ENCODE results near the gene KIF26B.

Gene KIF26B

DNA sequence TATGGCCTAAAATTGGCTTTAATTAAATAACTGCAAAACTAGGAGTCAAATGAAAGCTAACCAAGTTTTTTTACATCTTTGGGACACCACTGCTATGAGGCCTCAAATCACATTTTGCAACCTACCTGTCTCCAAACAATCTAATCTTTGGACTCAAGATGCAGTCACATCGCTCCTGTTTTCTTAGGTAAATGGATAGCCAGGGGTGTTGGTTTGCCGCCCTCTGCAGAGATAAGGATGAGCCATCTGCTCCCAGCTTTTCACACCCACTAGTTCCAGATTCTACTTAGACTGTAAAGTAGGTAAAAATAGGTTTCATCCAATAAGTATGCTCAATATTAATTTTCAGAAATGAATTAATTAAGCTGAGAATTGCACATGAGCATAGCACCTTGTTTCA is 456.5 kb downstream of the KIF26B start:
- FAIRE-seq (no peak), DNase-seq (ENCODE audit: insufficient read length, low spot score) (no peak)
- TF ChIP-seq, protein P1, sequence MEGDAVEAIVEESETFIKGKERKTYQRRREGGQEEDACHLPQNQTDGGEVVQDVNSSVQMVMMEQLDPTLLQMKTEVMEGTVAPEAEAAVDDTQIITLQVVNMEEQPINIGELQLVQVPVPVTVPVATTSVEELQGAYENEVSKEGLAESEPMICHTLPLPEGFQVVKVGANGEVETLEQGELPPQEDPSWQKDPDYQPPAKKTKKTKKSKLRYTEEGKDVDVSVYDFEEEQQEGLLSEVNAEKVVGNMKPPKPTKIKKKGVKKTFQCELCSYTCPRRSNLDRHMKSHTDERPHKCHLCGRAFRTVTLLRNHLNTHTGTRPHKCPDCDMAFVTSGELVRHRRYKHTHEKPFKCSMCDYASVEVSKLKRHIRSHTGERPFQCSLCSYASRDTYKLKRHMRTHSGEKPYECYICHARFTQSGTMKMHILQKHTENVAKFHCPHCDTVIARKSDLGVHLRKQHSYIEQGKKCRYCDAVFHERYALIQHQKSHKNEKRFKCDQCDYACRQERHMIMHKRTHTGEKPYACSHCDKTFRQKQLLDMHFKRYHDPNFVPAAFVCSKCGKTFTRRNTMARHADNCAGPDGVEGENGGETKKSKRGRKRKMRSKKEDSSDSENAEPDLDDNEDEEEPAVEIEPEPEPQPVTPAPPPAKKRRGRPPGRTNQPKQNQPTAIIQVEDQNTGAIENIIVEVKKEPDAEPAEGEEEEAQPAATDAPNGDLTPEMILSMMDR (IDR thresholded peaks at IDR 0.05; ENCODE audit: insufficient read depth, missing control alignments) = no peak

DNA sequence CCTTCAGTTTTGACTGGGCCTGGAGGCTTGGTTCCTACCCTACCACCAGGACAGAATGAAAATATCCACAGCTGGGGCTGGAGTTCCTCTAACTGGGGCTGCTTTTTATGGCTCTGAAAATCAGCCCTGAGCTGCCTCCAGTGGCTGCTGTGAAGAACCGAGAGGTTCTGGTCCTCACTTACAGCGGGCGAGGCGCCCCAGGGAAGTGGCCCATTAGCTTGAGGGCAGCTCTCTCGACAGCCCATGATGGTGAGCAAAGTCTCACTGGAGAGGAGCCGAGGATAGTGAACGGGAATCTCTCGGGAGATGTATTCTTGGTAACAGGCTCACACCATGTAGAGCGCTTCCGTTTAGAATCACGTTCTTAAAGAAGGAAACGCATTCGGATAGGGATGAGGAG is 459.7 kb downstream of the KIF26B start:
- FAIRE-seq = no peak
- TF ChIP-seq, protein P1 (IDR thresholded peaks at IDR 0.05; ENCODE audit: insufficient read depth, missing control alignments) = no peak
- DNase-seq (ENCODE audit: insufficient read length, low spot score) = no peak

DNA sequence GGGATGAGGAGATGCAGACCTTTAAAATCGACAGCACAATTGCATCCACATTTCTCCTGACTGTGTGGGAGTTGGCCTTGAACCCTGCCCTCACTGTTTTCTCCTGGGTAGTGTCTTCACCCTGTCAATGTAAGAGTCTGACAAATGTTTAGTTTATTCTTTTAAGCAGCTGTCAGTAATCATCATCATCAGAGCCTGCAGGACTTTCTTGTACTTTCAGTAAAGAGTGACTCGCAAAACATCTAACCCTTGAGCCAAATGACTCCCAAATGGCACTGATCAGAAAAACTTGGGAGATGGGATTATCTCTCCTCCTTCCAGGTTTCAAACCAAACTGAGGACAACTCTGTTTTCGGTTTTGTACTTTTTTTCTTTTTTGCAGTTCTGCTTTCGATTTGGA is 460.2 kb downstream of the KIF26B start:
- FAIRE-seq (no peak), DNase-seq (ENCODE audit: insufficient read length, low spot score) (no peak)
- TF ChIP-seq, protein P1 (IDR thresholded peaks at IDR 0.05; ENCODE audit: insufficient read depth, missing control alignments) = no peak

DNA sequence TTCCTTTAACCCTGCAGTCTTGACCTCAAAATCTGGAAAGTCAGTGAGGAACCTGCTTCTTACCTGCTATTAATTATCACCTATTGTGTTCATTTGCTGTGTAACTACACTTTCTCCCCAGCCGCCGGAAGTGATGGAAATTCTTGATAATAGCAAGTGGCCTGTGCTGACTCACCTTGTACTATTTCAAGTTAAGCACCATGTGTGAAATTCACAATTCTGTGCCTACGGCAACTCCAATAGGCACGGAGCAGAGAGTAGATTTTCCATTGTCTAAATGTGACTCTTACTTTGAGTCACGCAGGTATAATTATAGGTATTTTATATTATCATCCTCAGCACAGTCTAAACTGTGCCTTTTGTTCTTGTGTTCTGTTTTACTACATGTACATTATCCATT is 466.8 kb downstream of the KIF26B start:
- DNase-seq (ENCODE audit: insufficient read length, low spot score) = no peak
- TF ChIP-seq, protein P1 (IDR thresholded peaks at IDR 0.05; ENCODE audit: insufficient read depth, missing control alignments) = no peak
- FAIRE-seq = no peak

DNA sequence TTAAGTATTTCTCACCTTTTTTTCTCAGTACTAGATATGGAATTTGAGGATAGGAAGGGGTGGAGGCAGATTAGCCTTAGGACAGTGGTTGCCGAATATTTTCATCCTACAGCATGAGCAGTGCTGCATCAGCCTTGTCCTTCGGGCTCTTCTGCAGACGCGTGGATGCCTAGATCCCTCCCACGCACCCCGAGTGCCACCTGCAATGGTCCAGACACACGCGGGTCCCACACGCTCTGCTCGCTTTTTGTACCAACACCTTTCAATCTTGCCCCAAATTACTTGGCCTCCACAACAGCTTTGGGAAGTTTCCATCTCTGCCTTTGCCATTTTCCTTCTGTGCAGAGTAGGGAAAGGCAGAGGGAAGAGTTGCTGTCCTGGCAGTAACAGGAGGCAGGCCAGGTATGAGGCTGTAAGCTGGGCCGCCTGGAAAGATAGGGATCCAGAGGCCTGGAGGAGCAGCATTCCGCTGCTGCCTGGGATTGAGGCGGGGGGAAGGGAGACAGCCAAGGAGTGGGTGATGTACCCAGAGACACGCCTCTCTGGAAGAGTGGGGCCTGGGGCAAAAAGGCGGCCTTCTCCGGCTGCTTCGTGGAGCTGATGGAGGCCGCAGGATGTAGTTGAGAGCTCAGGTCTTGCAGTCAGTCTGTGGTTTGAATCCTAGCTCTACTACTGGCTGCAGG is 467.7 kb downstream of the KIF26B start:
- TF ChIP-seq, protein P1 (IDR thresholded peaks at IDR 0.05; ENCODE audit: insufficient read depth, missing control alignments) = no peak
- FAIRE-seq (no peak), DNase-seq (ENCODE audit: insufficient read length, low spot score) (no peak)

DNA sequence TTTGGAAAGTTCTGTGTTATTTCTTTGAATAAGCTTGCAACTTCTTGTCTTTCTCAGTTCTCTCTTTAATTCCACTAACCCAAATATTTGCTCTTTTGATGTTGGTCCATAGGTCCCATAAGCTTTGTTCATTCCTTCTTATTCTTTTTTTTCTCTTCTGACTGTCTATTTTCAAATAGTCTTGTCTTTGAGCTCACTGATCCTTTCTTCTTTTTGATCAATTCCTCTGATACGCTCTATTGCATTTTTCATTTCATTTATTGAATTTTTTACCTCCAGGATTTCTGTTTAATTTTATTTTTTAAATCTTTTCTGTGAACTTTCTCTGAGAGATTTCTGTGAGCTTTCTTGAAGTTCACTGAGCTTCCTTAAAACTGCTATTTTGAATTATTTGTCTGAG is 486.6 kb downstream of the KIF26B start:
- DNase-seq (ENCODE audit: insufficient read length, low spot score) = no peak
- TF ChIP-seq, protein P1 (IDR thresholded peaks at IDR 0.05; ENCODE audit: insufficient read depth, missing control alignments) = no peak
- no peak for FAIRE-seq

DNA sequence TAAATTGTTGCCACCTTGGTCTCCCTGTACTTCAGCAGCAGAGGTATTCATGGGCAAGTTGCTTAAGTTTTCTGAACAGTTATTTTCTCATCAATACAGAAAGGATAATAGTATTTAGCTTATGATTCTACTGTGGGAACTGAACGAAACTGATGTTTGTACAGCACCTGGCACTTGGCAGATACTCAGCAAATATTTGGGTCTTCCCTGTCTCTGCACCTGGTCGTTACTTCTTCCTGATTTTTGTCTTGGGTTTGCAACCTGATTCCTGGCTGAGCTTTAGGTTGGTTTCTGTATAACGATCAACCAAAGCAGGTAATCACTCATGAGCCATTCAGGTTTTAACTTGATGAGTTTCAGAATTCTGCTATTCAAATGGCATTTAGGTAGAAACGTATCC is 490.6 kb downstream of the KIF26B start:
- FAIRE-seq = no peak
- DNase-seq (ENCODE audit: insufficient read length, low spot score) = no peak
- TF ChIP-seq, protein P1 (IDR thresholded peaks at IDR 0.05; ENCODE audit: insufficient read depth, missing control alignments) = no peak
